PC-3 (cell line): Measurements from ENCODE around the gene ST3GAL4.
"Not testable (repeated sequence)": the region's sequence is repeated elsewhere in the genome, so short reads cannot be mapped to it uniquely, and the experiment has no call there.

Source experiments
- CTCF ChIP-seq: fragments of 300-600 bp; sonication (generic); conservative IDR thresholded peaks from 2 replicates; pipeline ENCODE4 v1.5.1; 2017; ENCODE audit warnings: antibody characterized with exemption, low read depth, mild to moderate bottlenecking, low read length
- EZH2phosphoT487 ChIP-seq: fragments of 300-600 bp; sonication (generic); IDR thresholded peaks from 2 replicates; pipeline ENCODE4 v1.6.1; 2018; ENCODE audit warnings: mild to moderate bottlenecking, antibody characterized with exemption, low read length, borderline replicate concordance

GRCh38 chr11:126382641-126383040 is 27.2 kb downstream of the ST3GAL4 start:
- TF ChIP-seq CTCF, EZH2phosphoT487: not testable (repeated sequence)
